T-cell (primary cell): ENCODE data around the gene DYNC1LI2. TPM values are rescaled to one million over a fixed set of nuclear protein-coding genes. Genes with fewer than 3 reads are reported as not detected.

Source experiments
- total RNA-seq, 35 experiments: library from RNA in 6 of 35; stranded (reverse) in 6 of 35; fragments of 120-200 nt in 1 of 35; gene quantifications; one replicate each; pipeline versions ENCODE4 v1.2.1 to v1.2.4 and lab custom pipeline; 2013 to 2026

The DYNC1LI2 gene
- total RNA-seq, 5 donors from 2014 or later (not counting 1 experiment from before 2014, with no cell fraction given), result 69.9 to 92.1 (median 81.3) TPM

Other genes with a start within 250 kb of the DYNC1LI2 start
- 10 to 100 TPM in 2 of 5 donors, 1 to 10 TPM in 3; 4.6 to 10.8 (median 8.4) TPM for gene TK2, start 201.5 kb downstream of the DYNC1LI2 start, total RNA-seq
- 10 to 100 TPM; 25.3 to 67.8 (median 58.3) TPM for gene CKLF, start 199.0 kb downstream of the DYNC1LI2 start, total RNA-seq
- 10 to 100 TPM in 3 of 5 donors, 1 to 10 TPM in 1, under 1 TPM in 1; 0.95 to 12.9 (median 10.3) TPM for gene CMTM1, start 185.2 kb downstream of the DYNC1LI2 start, total RNA-seq
- gene CMTM2, start 172.1 kb downstream of the DYNC1LI2 start, total RNA-seq, result under 1 TPM in 2 of 5 donors, not detected in 3; 0.26 to 0.62 TPM
- 10 to 100 TPM; 63.5 to 84.8 (median 75.4) TPM for gene CMTM3, start 146.9 kb downstream of the DYNC1LI2 start, total RNA-seq
- 1 to 10 TPM; 1.1 to 2.3 (median 1.8) TPM for gene CMTM4, start 54.9 kb downstream of the DYNC1LI2 start, total RNA-seq
- under 1 TPM in 2 of 5 donors, not detected in 3; 0.10 to 0.12 TPM for gene TERB1, start 50.0 kb upstream of the DYNC1LI2 start, total RNA-seq
- gene NAE1, start 79.4 kb upstream of the DYNC1LI2 start, total RNA-seq, result 10 to 100 TPM; 67.8 to 93.2 (median 75.0) TPM
- gene CA7, start 92.8 kb upstream of the DYNC1LI2 start, total RNA-seq, result not detected
- 10 to 100 TPM in 3 of 5 donors, 1 to 10 TPM in 2; 7.1 to 16.5 (median 12.5) TPM for gene PDP2, start 128.9 kb upstream of the DYNC1LI2 start, total RNA-seq
- not detected for gene CDH16, start 167.3 kb upstream of the DYNC1LI2 start, total RNA-seq
- gene RRAD, start 173.9 kb upstream of the DYNC1LI2 start, total RNA-seq, result 1 to 10 TPM in 1 of 5 donors, under 1 TPM in 3, not detected in 1; 0.28 to 1.1 (median 0.53) TPM
- 10 to 100 TPM; 55.3 to 66.8 (median 62.4) TPM for gene CIAO2B, start 182.8 kb upstream of the DYNC1LI2 start, total RNA-seq
- 10 to 100 TPM; 35.3 to 56.5 (median 50.2) TPM for gene CES2, start 183.9 kb upstream of the DYNC1LI2 start, total RNA-seq
- gene CES3, start 209.7 kb upstream of the DYNC1LI2 start, total RNA-seq, result under 1 TPM; 0.10 to 0.88 (median 0.58) TPM
- gene CES4A, start 237.0 kb upstream of the DYNC1LI2 start, total RNA-seq, result 10 to 100 TPM; 12.4 to 20.7 (median 17.0) TPM